ENCODE results near the gene ACSL5.

GRCh38 chr10:112441520-112441919, 67.6 kb downstream of the ACSL5 start:
- TF ChIP-seq, protein P1, sequence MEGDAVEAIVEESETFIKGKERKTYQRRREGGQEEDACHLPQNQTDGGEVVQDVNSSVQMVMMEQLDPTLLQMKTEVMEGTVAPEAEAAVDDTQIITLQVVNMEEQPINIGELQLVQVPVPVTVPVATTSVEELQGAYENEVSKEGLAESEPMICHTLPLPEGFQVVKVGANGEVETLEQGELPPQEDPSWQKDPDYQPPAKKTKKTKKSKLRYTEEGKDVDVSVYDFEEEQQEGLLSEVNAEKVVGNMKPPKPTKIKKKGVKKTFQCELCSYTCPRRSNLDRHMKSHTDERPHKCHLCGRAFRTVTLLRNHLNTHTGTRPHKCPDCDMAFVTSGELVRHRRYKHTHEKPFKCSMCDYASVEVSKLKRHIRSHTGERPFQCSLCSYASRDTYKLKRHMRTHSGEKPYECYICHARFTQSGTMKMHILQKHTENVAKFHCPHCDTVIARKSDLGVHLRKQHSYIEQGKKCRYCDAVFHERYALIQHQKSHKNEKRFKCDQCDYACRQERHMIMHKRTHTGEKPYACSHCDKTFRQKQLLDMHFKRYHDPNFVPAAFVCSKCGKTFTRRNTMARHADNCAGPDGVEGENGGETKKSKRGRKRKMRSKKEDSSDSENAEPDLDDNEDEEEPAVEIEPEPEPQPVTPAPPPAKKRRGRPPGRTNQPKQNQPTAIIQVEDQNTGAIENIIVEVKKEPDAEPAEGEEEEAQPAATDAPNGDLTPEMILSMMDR (IDR thresholded peaks at IDR 0.05), result no peak
- no peak for TF ChIP-seq POLR2A (IDR thresholded peaks at IDR 0.05)

Data from testis (tissue), 2 donors.